ENCODE measurements around the gene MACF1. TPM values are rescaled to one million over a fixed set of nuclear protein-coding genes. Genes with fewer than 3 reads are reported as not detected.

Gene MACF1
- total and polyA plus RNA-seq, 8 donors: 16.8 to 662 (median 236) TPM

DNA sequence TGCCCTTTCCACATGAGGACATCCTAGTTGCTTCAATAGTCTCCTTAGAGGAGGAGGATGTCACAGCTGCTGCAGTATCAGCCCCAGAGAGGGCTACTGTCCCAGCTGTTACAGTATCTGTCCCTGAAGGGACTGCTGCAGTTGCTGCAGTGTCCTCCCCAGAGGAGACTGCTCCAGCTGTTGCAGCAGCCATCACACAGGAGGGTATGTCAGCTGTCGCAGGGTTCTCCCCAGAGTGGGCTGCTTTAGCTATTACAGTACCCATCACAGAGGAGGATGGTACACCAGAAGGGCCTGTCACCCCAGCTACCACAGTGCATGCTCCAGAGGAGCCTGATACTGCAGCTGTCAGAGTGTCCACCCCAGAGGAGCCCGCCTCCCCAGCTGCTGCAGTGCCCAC lies 208.4 kb downstream of the MACF1 start:
- Histone ChIP-seq H3K4me3 (no peak overlapping the region), H3K4me1 (peaks cover 47 to 88% (median 69%) of the 10 kb centered on the region in 4 donors), H3K36me3 (peaks cover 3 to 21% (median 14%) of the 10 kb centered on the region in 4 donors), H3K27me3 (no peaks in the 10 kb centered on the region), H3K9me3 (no peaks in the 10 kb centered on the region), H3K27ac (no peak overlapping the region)
- no peak for DNase-seq
- 78 to 100% (median 95%) methylated on average over 2 of the region's 2 CpGs; no CpG with 5 or more reads in 1 of the 5 donors for WGBS, 5 donors
- TF ChIP-seq POLR2A (IDR thresholded peaks at IDR 0.05) (no peak), POLR2AphosphoS5 (IDR thresholded peaks at IDR 0.05) (no peak)
- TF ChIP-seq, protein P1, sequence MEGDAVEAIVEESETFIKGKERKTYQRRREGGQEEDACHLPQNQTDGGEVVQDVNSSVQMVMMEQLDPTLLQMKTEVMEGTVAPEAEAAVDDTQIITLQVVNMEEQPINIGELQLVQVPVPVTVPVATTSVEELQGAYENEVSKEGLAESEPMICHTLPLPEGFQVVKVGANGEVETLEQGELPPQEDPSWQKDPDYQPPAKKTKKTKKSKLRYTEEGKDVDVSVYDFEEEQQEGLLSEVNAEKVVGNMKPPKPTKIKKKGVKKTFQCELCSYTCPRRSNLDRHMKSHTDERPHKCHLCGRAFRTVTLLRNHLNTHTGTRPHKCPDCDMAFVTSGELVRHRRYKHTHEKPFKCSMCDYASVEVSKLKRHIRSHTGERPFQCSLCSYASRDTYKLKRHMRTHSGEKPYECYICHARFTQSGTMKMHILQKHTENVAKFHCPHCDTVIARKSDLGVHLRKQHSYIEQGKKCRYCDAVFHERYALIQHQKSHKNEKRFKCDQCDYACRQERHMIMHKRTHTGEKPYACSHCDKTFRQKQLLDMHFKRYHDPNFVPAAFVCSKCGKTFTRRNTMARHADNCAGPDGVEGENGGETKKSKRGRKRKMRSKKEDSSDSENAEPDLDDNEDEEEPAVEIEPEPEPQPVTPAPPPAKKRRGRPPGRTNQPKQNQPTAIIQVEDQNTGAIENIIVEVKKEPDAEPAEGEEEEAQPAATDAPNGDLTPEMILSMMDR (IDR thresholded peaks at IDR 0.05): no peak
- intact Hi-C loops (cut with DNase I; ENCODE audit: low total_unique reads): no loop called here

DNA sequence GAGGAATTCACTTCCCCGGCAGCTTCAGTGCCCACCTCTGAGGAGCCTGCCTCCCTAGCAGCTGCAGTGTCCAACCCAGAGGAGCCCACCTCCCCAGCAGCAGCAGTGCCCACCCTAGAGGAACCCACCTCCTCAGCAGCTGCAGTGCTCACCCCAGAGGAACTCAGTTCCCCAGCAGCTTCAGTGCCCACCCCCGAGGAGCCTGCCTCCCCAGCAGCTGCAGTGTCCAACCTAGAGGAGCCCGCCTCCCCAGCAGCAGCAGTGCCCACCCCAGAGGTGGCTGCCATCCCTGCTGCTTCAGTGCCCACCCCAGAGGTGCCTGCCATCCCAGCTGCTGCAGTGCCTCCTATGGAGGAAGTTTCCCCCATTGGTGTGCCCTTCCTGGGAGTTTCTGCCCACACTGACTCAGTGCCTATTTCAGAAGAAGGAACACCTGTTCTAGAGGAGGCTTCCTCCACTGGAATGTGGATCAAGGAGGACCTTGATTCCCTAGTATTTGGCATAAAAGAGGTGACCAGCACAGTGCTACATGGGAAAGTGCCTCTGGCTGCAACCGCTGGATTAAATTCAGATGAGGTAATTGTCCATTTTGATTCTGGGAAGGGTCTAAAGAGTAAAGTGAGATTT lies 209.5 kb downstream of the MACF1 start:
- Histone ChIP-seq H3K27me3 (no peaks in the 10 kb centered on the region), H3K4me1 (peaks cover 43 to 95% (median 70%) of the 10 kb centered on the region in 4 donors)
- no peak for DNase-seq

DNA sequence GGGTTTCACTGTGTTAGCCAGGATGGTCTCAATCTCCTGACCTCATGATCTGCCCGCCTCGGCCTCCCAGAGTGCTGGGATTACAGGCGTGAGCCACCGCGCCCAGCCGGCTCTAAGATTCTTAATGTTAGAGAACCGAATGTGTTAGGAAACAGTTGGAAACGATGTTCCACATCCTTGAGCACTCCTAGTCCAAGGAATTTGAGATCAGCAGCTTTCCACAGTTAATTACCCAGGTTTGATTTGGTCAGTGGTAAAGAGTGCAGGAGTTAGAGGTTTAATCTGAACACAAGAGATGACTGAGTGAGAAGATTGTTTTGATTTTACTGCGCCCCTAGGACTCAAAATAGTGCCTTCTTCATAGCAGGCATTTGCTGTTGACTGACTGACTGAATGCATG lies 211.1 kb downstream of the MACF1 start:
- no peak overlapping the region for H3K4me3 ChIP-seq
- peaks cover 3 to 21% (median 14%) of the 10 kb centered on the region in 4 donors for H3K36me3 ChIP-seq
- no peak for TF ChIP-seq POLR2A (IDR thresholded peaks at IDR 0.05)
- no peak for TF ChIP-seq EP300 (IDR thresholded peaks at IDR 0.05)
- no peak for TF ChIP-seq POLR2AphosphoS5 (IDR thresholded peaks at IDR 0.05)
- TF ChIP-seq, protein P1 (IDR thresholded peaks at IDR 0.05): no peak
- intact Hi-C loops (cut with DNase I; ENCODE audit: low total_unique reads): no loop called here
- no peaks in the 10 kb centered on the region for H3K27me3 ChIP-seq
- H3K9me3 ChIP-seq: no peaks in the 10 kb centered on the region
- H3K4me1 ChIP-seq: peaks cover 33 to 95% (median 61%) of the 10 kb centered on the region in 4 donors
- DNase-seq: no peak
- WGBS, 5 donors: 88 to 94% (median 91%) methylated on average over 9 of the region's 9 CpGs
- no peak overlapping the region for H3K27ac ChIP-seq

More for the DNA sequence above, 209.5 kb downstream of the MACF1 start:
- H3K9me3 ChIP-seq: no peaks in the 10 kb centered on the region
- H3K27ac ChIP-seq: peak overlapping the region in 2 of 5 donors; percentile 41 to 60
- intact Hi-C loops (cut with DNase I; ENCODE audit: low total_unique reads): no loop called here
- no peak for TF ChIP-seq POLR2A (IDR thresholded peaks at IDR 0.05)
- TF ChIP-seq POLR2AphosphoS5 (IDR thresholded peaks at IDR 0.05): no peak
- TF ChIP-seq, protein P1 (IDR thresholded peaks at IDR 0.05): no peak
- TF ChIP-seq EP300 (IDR thresholded peaks at IDR 0.05): no peak
- peak overlapping the region in 2 of 4 donors; percentile 13 to 18 for H3K4me3 ChIP-seq
- WGBS, 5 donors: 86 to 93% (median 88%) methylated on average over 3 to 4 of the region's 4 CpGs
- peaks cover 3 to 21% (median 14%) of the 10 kb centered on the region in 4 donors for H3K36me3 ChIP-seq

DNA sequence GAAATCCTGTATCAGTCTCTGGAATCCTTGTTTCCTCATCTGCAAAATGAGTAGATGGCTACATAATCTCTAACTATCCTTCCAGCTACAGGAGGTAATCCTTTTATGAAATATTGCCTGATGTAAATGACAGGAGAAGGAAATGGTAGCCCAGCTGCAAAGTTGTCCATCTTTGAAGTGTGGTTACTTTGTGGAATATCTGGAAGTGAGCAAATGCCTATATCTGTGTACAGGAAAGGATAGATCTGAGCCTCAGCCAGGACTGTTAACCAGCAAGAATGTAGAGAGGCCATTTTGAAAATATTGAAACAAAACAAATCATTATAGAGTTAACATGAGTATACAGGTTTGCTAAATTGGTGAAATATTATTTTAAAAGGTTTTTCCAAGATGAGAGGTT lies 212.1 kb downstream of the MACF1 start:
- no peak for DNase-seq
- Histone ChIP-seq H3K27ac (no peak overlapping the region), H3K27me3 (no peaks in the 10 kb centered on the region), H3K9me3 (no peaks in the 10 kb centered on the region), H3K4me3 (no peak overlapping the region), H3K36me3 (peaks cover 3 to 25% (median 14%) of the 10 kb centered on the region in 4 donors), H3K4me1 (peaks cover 23 to 94% (median 51%) of the 10 kb centered on the region in 4 donors)
- intact Hi-C loops (cut with DNase I; ENCODE audit: low total_unique reads): no loop called here
- TF ChIP-seq, protein P1 (IDR thresholded peaks at IDR 0.05): no peak
- TF ChIP-seq POLR2AphosphoS5 (IDR thresholded peaks at IDR 0.05) (no peak), EP300 (IDR thresholded peaks at IDR 0.05) (no peak), POLR2A (IDR thresholded peaks at IDR 0.05) (no peak)
